Activated T-helper 1 cell treated with Interleukin-2 at 50 U/mL for 16 hours (primary cell): ENCODE data around the gene ASGR2.
"Not testable (repeated sequence)": the region's sequence is repeated elsewhere in the genome, so short reads cannot be mapped to it uniquely, and the experiment has no call there.

Experiments
- DNase-seq: peaks from one replicate; pipeline ENCODE4 v3.0.0-alpha.2; 2020; ENCODE audit warnings: low read depth

Gene ASGR2

GRCh38 chr17:7098802-7099459 lies 15.7 kb downstream of the ASGR2 start:
- DNase-seq, result no peak

- DNase-seq, result no peak
Measured at GRCh38 chr17:7097940-7098339, 16.7 kb downstream of the ASGR2 start.

GRCh38 chr17:7095625-7096024 lies 19.0 kb downstream of the ASGR2 start:
- DNase-seq, result no peak

- no peak for DNase-seq
Measured at GRCh38 chr17:7094652-7095019, 20.0 kb downstream of the ASGR2 start.

GRCh38 chr17:7091311-7092005 lies 23.2 kb downstream of the ASGR2 start:
- not testable (repeated sequence) for DNase-seq

GRCh38 chr17:7089570-7089969 lies 25.1 kb downstream of the ASGR2 start:
- not testable (repeated sequence) for DNase-seq

GRCh38 chr17:7088442-7088841 lies 26.2 kb downstream of the ASGR2 start:
- DNase-seq, result not testable (repeated sequence)

- DNase-seq, result no peak
Measured at GRCh38 chr17:7084088-7084487, 30.5 kb downstream of the ASGR2 start.

- no peak for DNase-seq
Measured at GRCh38 chr17:7083592-7083991, 31.0 kb downstream of the ASGR2 start.

- no peak for DNase-seq
Measured at GRCh38 chr17:7081341-7082062, 33.1 kb downstream of the ASGR2 start.

GRCh38 chr17:7080456-7081041 lies 34.1 kb downstream of the ASGR2 start:
- DNase-seq, result no peak

- DNase-seq, result no peak
Measured at GRCh38 chr17:7079581-7080455, 34.8 kb downstream of the ASGR2 start, which contains the start of gene CLEC10A. CLEC10A (minus strand) TSS chr17:7080251; CDS start chr17:7078812, 1,439 bp downstream.

GRCh38 chr17:7078711-7079110 lies 35.9 kb downstream of the ASGR2 start:
- DNase-seq, result no peak

- no peak for DNase-seq
Measured at GRCh38 chr17:7077911-7078546, 36.6 kb downstream of the ASGR2 start.

- no peak for DNase-seq
Measured at GRCh38 chr17:7074931-7075330, 39.7 kb downstream of the ASGR2 start.

- DNase-seq, result no peak
Measured at GRCh38 chr17:7072406-7072805, 42.2 kb downstream of the ASGR2 start.

- DNase-seq, result no peak
Measured at GRCh38 chr17:7070712-7071111, 43.9 kb downstream of the ASGR2 start.

GRCh38 chr17:7068268-7068667 lies 46.4 kb downstream of the ASGR2 start:
- DNase-seq, result no peak

- DNase-seq, result no peak
Measured at GRCh38 chr17:7067198-7067597, 47.4 kb downstream of the ASGR2 start.

- DNase-seq, result no peak
Measured at GRCh38 chr17:7064261-7064660, 50.4 kb downstream of the ASGR2 start.

GRCh38 chr17:7063518-7064094 lies 51.0 kb downstream of the ASGR2 start:
- DNase-seq, result no peak
